Fibroblast of lung (primary cell): ENCODE results near the gene KRT80.

Experiments
- EZH2 ChIP-seq: IDR thresholded peaks from 2 replicates; pipeline ENCODE4 v1.5.1; 2012; ENCODE audit warnings: low read length, control low read depth, mild to moderate bottlenecking; ENCODE audit errors: missing control alignments
- TF ChIP-seq, protein P1 (sequence below), 2 donors: IDR thresholded peaks in 1 of 2; conservative IDR thresholded peaks in 1 of 2; 1 replicate in 1 of 2; 2 replicates in 1 of 2; pipeline ENCODE4 v1.5.1; 2011 to 2012; ENCODE audit warnings: low read length in 2 of 2, control low read depth in 1 of 2, inconsistent platforms in 1 of 2, low read depth in 1 of 2, mild to moderate bottlenecking in 1 of 2

DNA sequence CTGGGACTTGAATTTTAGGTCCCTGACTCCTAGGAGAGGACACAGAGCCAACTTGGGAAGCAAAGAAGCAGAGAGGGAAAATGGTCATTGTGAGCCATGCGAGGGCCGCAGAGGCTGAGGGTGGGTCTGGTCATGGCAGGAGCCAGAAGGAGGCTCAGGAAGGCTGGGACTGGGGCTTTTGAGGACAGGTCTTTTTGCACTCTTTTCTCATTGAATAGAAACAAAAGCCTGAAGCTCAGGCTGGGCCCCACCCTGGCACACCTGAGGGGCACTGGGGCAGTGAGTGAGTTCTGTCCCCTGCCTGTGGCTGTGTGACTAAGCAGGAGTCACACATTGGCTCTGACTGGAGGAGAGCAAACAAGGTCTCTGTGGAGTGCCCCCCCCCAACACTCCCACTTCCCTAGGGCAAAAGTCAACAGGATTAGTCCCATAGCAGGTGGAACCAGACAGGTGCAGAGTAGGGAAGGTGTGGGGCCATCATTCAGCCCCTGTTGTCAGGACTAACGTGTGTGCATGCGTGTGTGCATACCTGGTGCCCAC lies 44.1 kb upstream of the KRT80 start:
- TF ChIP-seq EZH2, result no peak
- TF ChIP-seq, protein P1, sequence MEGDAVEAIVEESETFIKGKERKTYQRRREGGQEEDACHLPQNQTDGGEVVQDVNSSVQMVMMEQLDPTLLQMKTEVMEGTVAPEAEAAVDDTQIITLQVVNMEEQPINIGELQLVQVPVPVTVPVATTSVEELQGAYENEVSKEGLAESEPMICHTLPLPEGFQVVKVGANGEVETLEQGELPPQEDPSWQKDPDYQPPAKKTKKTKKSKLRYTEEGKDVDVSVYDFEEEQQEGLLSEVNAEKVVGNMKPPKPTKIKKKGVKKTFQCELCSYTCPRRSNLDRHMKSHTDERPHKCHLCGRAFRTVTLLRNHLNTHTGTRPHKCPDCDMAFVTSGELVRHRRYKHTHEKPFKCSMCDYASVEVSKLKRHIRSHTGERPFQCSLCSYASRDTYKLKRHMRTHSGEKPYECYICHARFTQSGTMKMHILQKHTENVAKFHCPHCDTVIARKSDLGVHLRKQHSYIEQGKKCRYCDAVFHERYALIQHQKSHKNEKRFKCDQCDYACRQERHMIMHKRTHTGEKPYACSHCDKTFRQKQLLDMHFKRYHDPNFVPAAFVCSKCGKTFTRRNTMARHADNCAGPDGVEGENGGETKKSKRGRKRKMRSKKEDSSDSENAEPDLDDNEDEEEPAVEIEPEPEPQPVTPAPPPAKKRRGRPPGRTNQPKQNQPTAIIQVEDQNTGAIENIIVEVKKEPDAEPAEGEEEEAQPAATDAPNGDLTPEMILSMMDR (conservative IDR thresholded peaks at IDR 0.05 in 1 of 2, IDR thresholded peaks at IDR 0.05 in 1 of 2; ENCODE audit: low read depth in 1 of 2, low read length in 2 of 2), result no peak
